Right renal pelvis (tissue), 4 donors: Measurements from ENCODE around the gene CEACAM6. TPM values are rescaled to one million over a fixed set of nuclear protein-coding genes. Genes with fewer than 3 reads are reported as not detected.

Source experiments
- polyA plus RNA-seq, 4 donors: library from polyadenylated mRNA; unstranded; fragments of 120-200 nt; gene quantifications; one replicate each; pipeline ENCODE4 v1.2.1, GENCODE V29; 2013; ENCODE audit not compliant: insufficient read length in 4 of 4

Gene CEACAM6
- polyA plus RNA-seq, 4 donors, result 0.12 to 0.34 (median 0.14) TPM

Other genes starting within 250 kb of the CEACAM6 start
- gene CEACAM21, start 179.4 kb upstream of the CEACAM6 start, polyA plus RNA-seq, result 1 to 10 TPM in 2 of 4 donors, under 1 TPM in 2; 0.80 to 2.1 (median 1.3) TPM
- gene CEACAM4, start 128.5 kb upstream of the CEACAM6 start, polyA plus RNA-seq, result under 1 TPM in 1 of 4 donors, not detected in 3; 0.16 TPM
- gene CEACAM7, start 67.3 kb upstream of the CEACAM6 start, polyA plus RNA-seq, result not detected
- under 1 TPM; 0.04 to 0.40 (median 0.07) TPM for gene CEACAM5, start 46.9 kb upstream of the CEACAM6 start, polyA plus RNA-seq
- under 1 TPM in 1 of 4 donors, not detected in 3; 0.06 TPM for gene CEACAM3, start 41.1 kb downstream of the CEACAM6 start, polyA plus RNA-seq
- gene LYPD4, start 89.2 kb downstream of the CEACAM6 start, polyA plus RNA-seq, result under 1 TPM in 1 of 4 donors, not detected in 3; 0.08 TPM
- under 1 TPM in 1 of 4 donors, not detected in 3; 0.19 TPM for gene DMRTC2, start 89.5 kb downstream of the CEACAM6 start, polyA plus RNA-seq
- 1,000 to 10,000 TPM; 1,099 to 1,885 (median 1,269) TPM for gene RPS19, start 104.7 kb downstream of the CEACAM6 start, polyA plus RNA-seq
- 1 to 10 TPM; 1.0 to 1.4 (median 1.2) TPM for gene CD79A, start 121.7 kb downstream of the CEACAM6 start, polyA plus RNA-seq
- gene ARHGEF1, start 127.7 kb downstream of the CEACAM6 start, polyA plus RNA-seq, result 10 to 100 TPM; 39.1 to 59.6 (median 47.1) TPM
- gene ERFL, start 172.9 kb downstream of the CEACAM6 start, polyA plus RNA-seq, result under 1 TPM in 3 of 4 donors, not detected in 1; 0.08 to 0.12 (median 0.12) TPM
- 100 to 1,000 TPM in 1 of 4 donors, 10 to 100 TPM in 3; 48.1 to 103 (median 66.2) TPM for gene RABAC1, start 203.8 kb downstream of the CEACAM6 start, polyA plus RNA-seq
- gene ATP1A3, start 238.7 kb downstream of the CEACAM6 start, polyA plus RNA-seq, result under 1 TPM; 0.13 to 0.87 (median 0.32) TPM